BJ (cell line): ENCODE data around the gene METTL15. TPM values are rescaled to one million over a fixed set of nuclear protein-coding genes. Genes with fewer than 3 reads are reported as not detected.

Experiments
- CTCF ChIA-PET: fragments of 350-600 bp; formaldehyde crosslinking; extraction: SDS; loops from one replicate; lab custom pipeline; 2021; ENCODE audit warnings: antibody characterized with exemption, inconsistent platforms; lab: Yijun Ruan, JAX
- POLR2A ChIA-PET: fragments of 300-600 bp; sonication (Branson Sonifier 250); formaldehyde crosslinking; extraction: SDS; loops from one replicate; lab custom pipeline; 2021; ENCODE audit warnings: antibody characterized with exemption; lab: Charles Lee
- DNase-seq: peaks from one replicate; pipeline ENCODE4 v3.0.0-alpha.2; 2011; ENCODE audit warnings: low read depth
- H3K27me3 ChIP-seq: 2 replicates; pipeline ENCODE4 v1.6.0; 2011; ENCODE audit warnings: low read length; ENCODE audit not compliant: control insufficient read depth, insufficient read depth
- H3K36me3 ChIP-seq: 2 replicates; pipeline ENCODE4 v1.5.1; 2011; ENCODE audit warnings: low read length; ENCODE audit not compliant: control insufficient read depth, insufficient read depth
- H3K4me3 ChIP-seq: 2 replicates; pipeline ENCODE4 v1.5.1; 2011; ENCODE audit warnings: low read depth, mild to moderate bottlenecking, control low read depth, low read length
- polyA plus RNA-seq: library from polyadenylated mRNA; depleted of rRNA; stranded (reverse); fragments of >200 nt; gene quantifications from 2 replicates; pipeline ENCODE4 v1.2.3, GENCODE V29; 2011
- TF ChIP-seq, protein P1 (sequence below): IDR thresholded peaks from 2 replicates; pipeline ENCODE4 v1.5.1; 2011; ENCODE audit warnings: low read depth, mild to moderate bottlenecking, control low read depth, inconsistent platforms, low read length, moderate library complexity; ENCODE audit not compliant: insufficient read depth

The METTL15 gene
- polyA plus RNA-seq, 1 experiment: 7.0 TPM

- Histone ChIP-seq H3K4me3 (no peak overlapping the region), H3K27me3 (no peaks in the 10 kb centered on the region), H3K36me3 (no peaks in the 10 kb centered on the region)
- ChIA-PET CTCF (no interaction called here), POLR2A (no interaction called here)
- TF ChIP-seq, protein P1, sequence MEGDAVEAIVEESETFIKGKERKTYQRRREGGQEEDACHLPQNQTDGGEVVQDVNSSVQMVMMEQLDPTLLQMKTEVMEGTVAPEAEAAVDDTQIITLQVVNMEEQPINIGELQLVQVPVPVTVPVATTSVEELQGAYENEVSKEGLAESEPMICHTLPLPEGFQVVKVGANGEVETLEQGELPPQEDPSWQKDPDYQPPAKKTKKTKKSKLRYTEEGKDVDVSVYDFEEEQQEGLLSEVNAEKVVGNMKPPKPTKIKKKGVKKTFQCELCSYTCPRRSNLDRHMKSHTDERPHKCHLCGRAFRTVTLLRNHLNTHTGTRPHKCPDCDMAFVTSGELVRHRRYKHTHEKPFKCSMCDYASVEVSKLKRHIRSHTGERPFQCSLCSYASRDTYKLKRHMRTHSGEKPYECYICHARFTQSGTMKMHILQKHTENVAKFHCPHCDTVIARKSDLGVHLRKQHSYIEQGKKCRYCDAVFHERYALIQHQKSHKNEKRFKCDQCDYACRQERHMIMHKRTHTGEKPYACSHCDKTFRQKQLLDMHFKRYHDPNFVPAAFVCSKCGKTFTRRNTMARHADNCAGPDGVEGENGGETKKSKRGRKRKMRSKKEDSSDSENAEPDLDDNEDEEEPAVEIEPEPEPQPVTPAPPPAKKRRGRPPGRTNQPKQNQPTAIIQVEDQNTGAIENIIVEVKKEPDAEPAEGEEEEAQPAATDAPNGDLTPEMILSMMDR: no peak
- no peak for DNase-seq
Measured at GRCh38 chr11:28296426-28296825, 188.2 kb downstream of the METTL15 start.

DNA sequence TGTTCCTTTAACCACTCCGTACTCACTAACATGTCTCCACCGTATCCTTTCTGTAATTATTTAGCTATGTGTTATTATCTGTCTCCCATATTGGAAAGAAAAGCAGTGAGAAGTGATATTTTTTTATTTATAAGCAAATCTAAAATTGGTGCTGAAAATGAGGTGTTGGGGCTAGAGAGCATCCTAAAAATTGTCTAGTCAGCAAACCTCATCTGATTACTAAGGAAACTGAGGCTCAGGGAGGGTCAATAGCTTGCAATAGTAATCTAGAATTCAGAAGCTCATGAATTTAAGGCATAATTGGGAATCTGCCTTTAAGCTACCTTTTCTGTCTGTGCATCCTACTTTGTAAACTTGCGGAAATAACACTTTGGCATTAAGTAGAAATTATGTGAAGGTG is 190.0 kb downstream of the METTL15 start:
- no peaks in the 10 kb centered on the region; the same call in 1 of the 2 replicates for H3K36me3 ChIP-seq
- H3K27me3 ChIP-seq: no peaks in the 10 kb centered on the region
- DNase-seq: no peak
- H3K4me3 ChIP-seq: no peak overlapping the region
- CTCF ChIA-PET: interaction anchor here (0.7 kb wide), 1 partner anchor 39 kb away, joined by 4 read pairs; no protein-coding TSS in a partner anchor
- TF ChIP-seq, protein P1: no peak
- POLR2A ChIA-PET: no interaction called here

GRCh38 chr11:28303477-28304191 is 195.4 kb downstream of the METTL15 start:
- DNase-seq: no peak
- ChIA-PET POLR2A (no interaction called here), CTCF (no interaction called here)
- H3K27me3 ChIP-seq: no peaks in the 10 kb centered on the region
- no peaks in the 10 kb centered on the region; the same call in 1 of the 2 replicates for H3K36me3 ChIP-seq
- TF ChIP-seq, protein P1: no peak
- H3K4me3 ChIP-seq: no peak overlapping the region

DNA sequence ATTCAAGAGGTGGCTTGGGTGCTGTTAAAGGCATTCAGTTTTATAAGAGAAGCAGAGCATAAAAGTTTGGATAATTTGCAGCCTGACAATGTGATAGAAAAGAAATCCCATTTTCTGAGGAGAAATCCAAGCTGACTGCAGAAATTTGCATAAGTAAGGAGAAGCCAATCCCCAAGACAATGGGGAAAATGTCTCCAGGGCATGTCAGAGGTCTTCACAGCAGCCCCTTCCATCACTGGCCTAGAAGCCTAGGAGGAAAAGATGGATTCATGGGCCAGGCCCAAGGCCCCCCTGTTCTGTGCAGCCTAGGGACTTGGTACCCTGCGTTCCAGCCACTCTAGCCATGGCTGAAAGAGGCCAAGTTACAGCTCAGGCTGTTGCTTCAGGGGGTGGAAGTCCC is 207.3 kb downstream of the METTL15 start:
- no peak overlapping the region for H3K4me3 ChIP-seq
- H3K36me3 ChIP-seq: no peaks in the 10 kb centered on the region
- TF ChIP-seq, protein P1: no peak
- no peak for DNase-seq
- CTCF ChIA-PET: interaction anchor here (0.6 kb wide), 1 partner anchor 12 kb away, joined by 3 read pairs; no protein-coding TSS in a partner anchor
- POLR2A ChIA-PET: no interaction called here
- no peaks in the 10 kb centered on the region for H3K27me3 ChIP-seq

DNA sequence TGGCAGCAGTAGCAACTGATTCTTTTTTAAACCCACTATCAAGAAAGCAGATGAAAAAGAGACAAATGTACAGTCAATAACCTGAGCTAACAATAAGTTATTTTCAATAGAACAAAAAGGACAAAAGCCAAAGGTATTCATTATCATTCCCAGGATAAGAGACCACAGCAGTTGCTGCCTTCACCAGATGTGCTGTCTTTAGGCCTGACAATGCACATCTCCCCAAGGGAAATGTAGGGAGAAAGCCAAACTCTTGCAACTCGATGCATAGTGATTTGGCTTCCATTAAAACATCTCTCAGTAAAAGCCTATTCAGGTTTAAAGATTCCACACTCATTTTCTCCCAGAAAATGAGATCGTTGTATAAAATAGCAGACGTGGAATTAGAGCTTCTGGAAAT is 210.7 kb downstream of the METTL15 start:
- Histone ChIP-seq H3K27me3 (no peaks in the 10 kb centered on the region), H3K4me3 (no peak overlapping the region), H3K36me3 (no peaks in the 10 kb centered on the region)
- no peak for DNase-seq
- POLR2A ChIA-PET: no interaction called here
- TF ChIP-seq, protein P1: no peak
- CTCF ChIA-PET: no interaction called here
